GM23338 (cell line): ENCODE results near the gene RNASE7. TPM values are rescaled to one million over a fixed set of nuclear protein-coding genes. Genes with fewer than 3 reads are reported as not detected.
A peak's percentile ranks its signal among the peaks of the same experiment; 100 is the strongest.

Experiments
- ATAC-seq: fragments of 200-7000 bp; cut with Tn5 transposase; 3 replicates; pipeline ENCODE4 v1.9.1; 2020
- DNase-seq: peaks from one replicate; pipeline ENCODE4 v3.0.0-alpha.2; 2015; ENCODE audit warnings: low spot score
- H2AFZ ChIP-seq: fragments of 200-600 bp; sonication (generic); 2 replicates; pipeline ENCODE4 v1.8.0; 2016; ENCODE audit warnings: antibody characterized with exemption, mild to moderate bottlenecking, moderate library complexity
- H3F3A ChIP-seq: fragments of 200-600 bp; sonication (generic); replicated peaks from 2 replicates; pipeline ENCODE4 v1.8.0; 2017; ENCODE audit warnings: antibody characterized with exemption, mixed run types, low read depth
- H3K27ac ChIP-seq: fragments of 200-600 bp; sonication (generic); 2 replicates; pipeline ENCODE4 v1.6.1; 2016; ENCODE audit warnings: low read depth
- H3K27me3 ChIP-seq: fragments of 200-600 bp; sonication (generic); 2 replicates; pipeline ENCODE4 v1.8.0; 2016; ENCODE audit warnings: mild to moderate bottlenecking, mixed run types, moderate library complexity; ENCODE audit not compliant: insufficient read depth
- H3K36me3 ChIP-seq: fragments of 200-600 bp; sonication (generic); 2 replicates; pipeline ENCODE4 v1.8.0; 2016; ENCODE audit warnings: mild to moderate bottlenecking; ENCODE audit not compliant: insufficient read depth
- H3K4me1 ChIP-seq: fragments of 200-600 bp; sonication (generic); 2 replicates; pipeline ENCODE4 v1.8.0; 2016; ENCODE audit warnings: mild to moderate bottlenecking, moderate library complexity; ENCODE audit not compliant: insufficient read depth
- H3K4me2 ChIP-seq: fragments of 200-600 bp; sonication (generic); 2 replicates; pipeline ENCODE4 v1.7.1; 2017; ENCODE audit warnings: mixed run types
- H3K4me3 ChIP-seq: fragments of 200-600 bp; sonication (generic); 2 replicates; pipeline ENCODE4 v1.6.1; 2016; ENCODE audit warnings: mixed run types
- H3K79me2 ChIP-seq: fragments of 200-600 bp; sonication (generic); replicated peaks from 2 replicates; pipeline ENCODE4 v1.8.0; 2017; ENCODE audit warnings: mild to moderate bottlenecking; ENCODE audit not compliant: insufficient read depth
- H3K9me2 ChIP-seq: fragments of 200-600 bp; sonication (generic); 2 replicates; pipeline ENCODE4 v1.8.0; 2017; ENCODE audit not compliant: insufficient read depth
- H4K20me1 ChIP-seq: fragments of 200-600 bp; sonication (generic); replicated peaks from 2 replicates; pipeline ENCODE4 v1.8.0; 2017; ENCODE audit warnings: mild to moderate bottlenecking; ENCODE audit not compliant: insufficient read depth
- H3K27ac Mint-ChIP-seq: 2 replicates; pipeline ENCODE4 v1.8.0; 2020; ENCODE audit warnings: inconsistent platforms, mild to moderate bottlenecking, moderate library complexity, mixed read lengths
- H3K27me3 Mint-ChIP-seq: 3 replicates; pipeline ENCODE4 v1.8.0; 2022; ENCODE audit warnings: low read depth, mild to moderate bottlenecking, moderate library complexity, mixed read lengths, inconsistent platforms; ENCODE audit not compliant: insufficient read depth, poor library complexity
- H3K36me3 Mint-ChIP-seq: 3 replicates; pipeline ENCODE4 v1.8.0; 2021; ENCODE audit warnings: low read depth, mild to moderate bottlenecking, inconsistent platforms, moderate library complexity, mixed read lengths
- H3K4me1 Mint-ChIP-seq: 3 replicates; pipeline ENCODE4 v1.8.0; 2020; ENCODE audit warnings: mild to moderate bottlenecking, inconsistent platforms, mixed read lengths
- H3K4me3 Mint-ChIP-seq: 3 replicates; pipeline ENCODE4 v1.8.0; 2021; ENCODE audit warnings: moderate library complexity, mild to moderate bottlenecking, inconsistent platforms, mixed read lengths
- H3K9me3 Mint-ChIP-seq: 3 replicates; pipeline ENCODE4 v1.8.0; 2020; ENCODE audit warnings: moderate library complexity, mild to moderate bottlenecking, inconsistent platforms, mixed read lengths
- CTCF ChIP-seq, 2 experiments: fragments of 200-600 bp in 1 of 2; sonication (generic) in 1 of 2; conservative IDR thresholded peaks; 2 replicates each; pipeline versions ENCODE4 v1.5.1 to v1.6.1; 2016 to 2017; ENCODE audit warnings: antibody characterized with exemption in 2 of 2, low read depth in 2 of 2, mild to moderate bottlenecking in 2 of 2, moderate library complexity in 1 of 2
- ETS1 ChIP-seq: IDR thresholded peaks from 2 replicates; pipeline ENCODE4 v1.6.1; 2016; ENCODE audit warnings: antibody characterized with exemption
- JUNB ChIP-seq: IDR thresholded peaks from one replicate; pipeline ENCODE4 v1.6.1; 2016; ENCODE audit warnings: antibody characterized with exemption; ENCODE audit not compliant: unreplicated experiment
- POLR2AphosphoS5 ChIP-seq: IDR thresholded peaks from 2 replicates; pipeline ENCODE4 v1.6.1; 2016; ENCODE audit warnings: antibody characterized with exemption, low read depth
- STAT1 ChIP-seq: IDR thresholded peaks from one replicate; pipeline ENCODE4 v1.6.1; 2016; ENCODE audit warnings: antibody characterized with exemption; ENCODE audit not compliant: unreplicated experiment
- ZNF331 ChIP-seq: fragments of 250-450 bp; sonication (Bioruptor Pico); IDR thresholded peaks from 2 replicates; pipeline ENCODE4 v1.5.0; 2020; ENCODE audit warnings: low read depth, mild to moderate bottlenecking, moderate library complexity
- ZNF462 ChIP-seq: fragments of 250-450 bp; sonication (Bioruptor Pico); IDR thresholded peaks from 2 replicates; pipeline ENCODE4 v1.5.0; 2020; ENCODE audit warnings: mild to moderate bottlenecking, moderate library complexity
- polyA plus RNA-seq: library from polyadenylated mRNA; unstranded; fragments of >200 nt; fragmentation: Nextera tagmentation; extraction: Ambion mirVana; gene quantifications from 2 replicates; pipeline ENCODE4 v1.2.1, GENCODE V29; 2016
- total RNA-seq: library from RNA; depleted of rRNA; stranded (reverse); fragments of >200 nt; shearing (Covaris generic); gene quantifications from 2 replicates; pipeline ENCODE4 v1.2.3, GENCODE V29; 2014

RNASE7 gene
- total and polyA plus RNA-seq, 2 experiments from 2014 or later = not detected

GRCh38 chr14:21090194-21090939 is 48.2 kb downstream of the RNASE7 start:
- peaks cover 26% of the 10 kb centered on the region for H4K20me1 ChIP-seq
- TF ChIP-seq CTCF (conservative IDR thresholded peaks at IDR 0.05; ENCODE audit: low read depth in 2 of 2) (peak; percentile 66 to 71), POLR2AphosphoS5 (peak; percentile 18; the same call in 1 of the 2 replicates), JUNB (no peak)
- peaks cover 16% of the 10 kb centered on the region for H3K79me2 ChIP-seq
- H3K4me1 ChIP-seq = peaks cover 31% of the 10 kb centered on the region
- Mint-ChIP-seq H3K27me3 (peaks cover 40% of the 10 kb centered on the region), H3K4me1 (peaks cover 63% of the 10 kb centered on the region), H3K4me3 (no peak overlapping the region; the same call in 2 of the 3 replicates), H3K9me3 (peaks cover 11% of the 10 kb centered on the region; the same call in 2 of the 3 replicates), H3K36me3 (peaks cover 77% of the 10 kb centered on the region), H3K27ac (peak overlapping the region; percentile 52; the same call in 1 of the 2 replicates)
- DNase-seq = peak; percentile 87
- H3K4me3 ChIP-seq = no peak overlapping the region
- H3K27ac ChIP-seq = no peak overlapping the region
- peak; percentile 28 for ATAC-seq
- H3F3A ChIP-seq = peaks cover 39% of the 10 kb centered on the region
- no peak overlapping the region for H3K4me2 ChIP-seq
- H2AFZ ChIP-seq = no peak overlapping the region
- peaks cover 22% of the 10 kb centered on the region for H3K36me3 ChIP-seq
- H3K9me2 ChIP-seq = no peaks in the 10 kb centered on the region
- H3K27me3 ChIP-seq = no peaks in the 10 kb centered on the region

GRCh38 chr14:21090940-21091663 is 48.9 kb downstream of the RNASE7 start:
- peaks cover 67% of the 10 kb centered on the region for H3K4me1 Mint-ChIP-seq
- H3K4me3 Mint-ChIP-seq = peak overlapping the region; percentile 59; the same call in 1 of the 3 replicates
- H3K9me3 Mint-ChIP-seq = peaks cover 11% of the 10 kb centered on the region; the same call in 2 of the 3 replicates
- Histone ChIP-seq H3K27ac (peak overlapping the region; percentile 73), H3K27me3 (no peaks in the 10 kb centered on the region), H4K20me1 (peaks cover 26% of the 10 kb centered on the region), H3K79me2 (peaks cover 22% of the 10 kb centered on the region), H3F3A (peaks cover 40% of the 10 kb centered on the region), H3K4me3 (no peak overlapping the region), H3K9me2 (no peaks in the 10 kb centered on the region), H2AFZ (no peak overlapping the region), H3K4me1 (peaks cover 36% of the 10 kb centered on the region), H3K4me2 (no peak overlapping the region), H3K36me3 (peaks cover 22% of the 10 kb centered on the region)
- peaks cover 70% of the 10 kb centered on the region for H3K36me3 Mint-ChIP-seq
- H3K27me3 Mint-ChIP-seq = peaks cover 42% of the 10 kb centered on the region
- H3K27ac Mint-ChIP-seq = peak overlapping the region; percentile 82
- no peak for ATAC-seq
- no peak for DNase-seq
- peak in 1 of 2 experiments; percentile 8; a peak in 1 of 4 replicates for TF ChIP-seq CTCF (conservative IDR thresholded peaks at IDR 0.05; ENCODE audit: low read depth in 2 of 2)
- TF ChIP-seq ZNF462 (CRISPR knock-in tag) = no peak
- no peak for TF ChIP-seq ETS1
- no peak for TF ChIP-seq STAT1
- no peak for TF ChIP-seq ZNF331 (CRISPR knock-in tag)
- no peak; the same call in 1 of the 2 replicates for TF ChIP-seq POLR2AphosphoS5
